Ascending aorta (tissue), 2 donors: ENCODE data around the gene GPD2. TPM values are rescaled to one million over a fixed set of nuclear protein-coding genes. Genes with fewer than 3 reads are reported as not detected.
A peak's percentile ranks its signal among the peaks of the same experiment; 100 is the strongest.

Source experiments
- DNase-seq, 2 donors: peaks; one replicate each; pipeline ENCODE4 v3.0.0-alpha.2; 2019; ENCODE audit warnings: low spot score in 2 of 2
- H3K27ac ChIP-seq, 2 donors: fragments of 200-600 bp; sonication (generic); one replicate each; pipeline ENCODE4 v1.5.1; 2016 to 2017; ENCODE audit warnings: mild to moderate bottlenecking in 1 of 2
- H3K27me3 ChIP-seq: fragments of 200-600 bp; sonication (generic); one replicate; pipeline ENCODE4 v1.5.1; 2017
- H3K36me3 ChIP-seq, 2 donors: fragments of 200-600 bp; sonication (generic); one replicate each; pipeline ENCODE4 v1.5.1; 2016
- H3K4me1 ChIP-seq, 2 donors: fragments of 200-600 bp; sonication (generic); one replicate each; pipeline ENCODE4 v1.5.1; 2016 to 2017; ENCODE audit warnings: mild to moderate bottlenecking in 1 of 2
- H3K4me3 ChIP-seq, 2 donors: fragments of 200-600 bp; sonication (generic); one replicate each; pipeline ENCODE4 v1.5.1; 2016 to 2017; ENCODE audit warnings: mild to moderate bottlenecking in 1 of 2
- H3K9me3 ChIP-seq, 2 donors: fragments of 200-600 bp; sonication (generic); one replicate each; pipeline ENCODE4 v1.5.1; 2016
- CTCF ChIP-seq, 3 experiments: fragments of 200-600 bp in 2 of 3; fragments of 450-650 bp in 1 of 3; sonication (generic) in 2 of 3; IDR thresholded peaks; one replicate each; pipeline ENCODE4 v1.5.1; 2016 to 2019; ENCODE audit warnings: antibody characterized with exemption in 3 of 3, mild to moderate bottlenecking in 1 of 3, moderate library complexity in 1 of 3
- intact Hi-C: fragments of 100-400 bp; cut with DNase I; formaldehyde crosslinking; loops from one replicate; pipeline ENCODE4 v1.15.1; 2023
- total RNA-seq: library from RNA; depleted of rRNA; stranded (reverse); fragments of >200 nt; gene quantifications from one replicate; pipeline ENCODE4 v1.1.0, GENCODE V29; 2016

GPD2 gene
- total RNA-seq, 1 donor from 2014 or later: 20.0 TPM

DNA sequence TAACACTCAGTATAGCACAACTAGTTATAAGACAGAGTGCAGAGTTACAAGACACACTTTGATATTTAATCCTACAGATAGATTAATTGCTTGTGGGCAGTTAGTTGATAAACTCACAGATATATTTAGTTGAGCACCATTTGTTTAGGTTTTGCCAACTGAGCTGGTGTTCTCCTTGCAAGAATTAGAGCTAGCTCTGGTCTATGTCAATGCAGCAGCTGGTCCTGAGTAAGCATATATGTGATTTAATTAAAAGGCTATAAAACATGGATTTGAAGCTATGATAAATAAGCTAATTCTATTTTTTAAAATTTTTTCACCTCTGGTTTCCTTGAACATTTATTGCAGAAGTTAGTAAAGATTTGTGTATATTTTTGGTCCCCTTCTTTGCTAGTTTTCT lies 35.6 kb downstream of the GPD2 start:
- H3K4me1 ChIP-seq: peaks cover 0 to 8% of the 10 kb centered on the region in 2 donors
- H3K36me3 ChIP-seq: no peaks in the 10 kb centered on the region
- no peaks in the 10 kb centered on the region for H3K9me3 ChIP-seq
- DNase-seq: no peak
- intact Hi-C loops: no loop called here
- no peak for TF ChIP-seq CTCF (IDR thresholded peaks at IDR 0.05)
- no peaks in the 10 kb centered on the region for H3K27me3 ChIP-seq
- H3K4me3 ChIP-seq: no peak overlapping the region
- H3K27ac ChIP-seq: no peak overlapping the region

DNA sequence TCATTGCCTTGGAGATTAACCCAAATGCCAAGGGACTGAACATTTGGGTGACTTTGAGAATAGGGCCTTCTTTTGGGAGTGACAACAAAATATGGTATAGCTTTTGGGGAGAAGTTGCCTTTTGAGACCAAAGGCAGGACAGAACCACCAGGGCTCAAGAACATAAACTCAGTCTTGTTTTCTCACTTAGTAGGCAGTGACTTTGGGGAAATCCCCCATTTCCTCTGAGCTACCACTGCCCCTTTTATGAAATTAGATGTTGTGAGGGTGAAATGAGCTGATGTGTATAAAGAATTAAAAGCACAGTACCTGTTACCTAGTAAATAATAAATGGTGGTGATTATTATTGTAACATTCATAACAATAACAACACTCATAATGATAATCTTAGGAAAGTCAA lies 36.5 kb downstream of the GPD2 start:
- H3K4me1 ChIP-seq: peaks cover 0 to 5% of the 10 kb centered on the region in 2 donors
- H3K4me3 ChIP-seq: no peak overlapping the region
- no peaks in the 10 kb centered on the region for H3K9me3 ChIP-seq
- no peaks in the 10 kb centered on the region for H3K27me3 ChIP-seq
- no peak for TF ChIP-seq CTCF (IDR thresholded peaks at IDR 0.05)
- no peaks in the 10 kb centered on the region for H3K36me3 ChIP-seq
- no peak overlapping the region for H3K27ac ChIP-seq
- intact Hi-C loops: no loop called here
- DNase-seq: no peak

DNA sequence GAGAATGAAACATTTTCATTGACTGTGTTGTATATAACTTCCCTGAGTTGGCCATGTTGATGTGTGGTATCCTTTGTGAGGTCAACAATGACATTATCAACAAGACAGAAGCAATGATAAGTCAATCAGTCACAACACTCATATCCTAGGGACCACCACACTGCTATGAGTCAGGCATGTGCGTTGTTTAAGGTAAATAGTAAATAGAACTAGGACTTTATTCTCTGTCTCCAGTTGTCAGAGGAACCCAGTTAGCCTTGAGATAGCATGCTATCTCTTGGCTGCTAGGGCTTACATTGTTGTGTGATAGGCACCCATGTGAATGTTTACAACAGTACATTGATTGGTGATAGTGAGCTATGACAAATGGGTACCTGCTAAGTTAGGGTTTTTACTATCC lies 37.3 kb downstream of the GPD2 start:
- Histone ChIP-seq H3K27ac (no peak overlapping the region), H3K36me3 (no peaks in the 10 kb centered on the region), H3K4me1 (peaks cover 0 to 5% of the 10 kb centered on the region in 2 donors), H3K9me3 (no peaks in the 10 kb centered on the region), H3K27me3 (no peaks in the 10 kb centered on the region), H3K4me3 (no peak overlapping the region)
- DNase-seq: no peak
- intact Hi-C loops: no loop called here
- no peak for TF ChIP-seq CTCF (IDR thresholded peaks at IDR 0.05)

DNA sequence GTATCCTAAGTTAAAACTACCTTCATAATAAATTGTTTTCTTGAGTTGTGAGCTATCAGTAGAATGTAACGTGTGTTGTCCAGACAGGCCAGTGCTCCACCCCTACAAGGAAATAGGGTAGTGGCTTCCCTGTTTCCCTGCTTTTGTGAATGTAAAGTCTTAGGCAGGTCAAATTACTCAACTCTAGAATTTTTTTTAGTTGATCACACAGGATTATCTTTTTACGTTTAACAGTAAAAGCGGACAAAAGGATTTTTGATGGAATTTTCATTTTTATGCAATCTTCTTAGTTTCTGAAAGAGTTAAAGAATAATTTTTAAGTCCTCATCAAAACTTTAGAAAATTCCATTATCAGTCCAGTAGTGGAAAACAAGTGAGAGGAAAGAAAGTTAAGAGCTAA lies 38.2 kb downstream of the GPD2 start:
- DNase-seq: no peak
- H3K27ac ChIP-seq: no peak overlapping the region
- H3K4me1 ChIP-seq: peaks cover 0 to 5% of the 10 kb centered on the region in 2 donors
- no peaks in the 10 kb centered on the region for H3K36me3 ChIP-seq
- no peaks in the 10 kb centered on the region for H3K9me3 ChIP-seq
- TF ChIP-seq CTCF (IDR thresholded peaks at IDR 0.05): no peak
- intact Hi-C loops: no loop called here
- no peak overlapping the region for H3K4me3 ChIP-seq
- H3K27me3 ChIP-seq: no peaks in the 10 kb centered on the region

DNA sequence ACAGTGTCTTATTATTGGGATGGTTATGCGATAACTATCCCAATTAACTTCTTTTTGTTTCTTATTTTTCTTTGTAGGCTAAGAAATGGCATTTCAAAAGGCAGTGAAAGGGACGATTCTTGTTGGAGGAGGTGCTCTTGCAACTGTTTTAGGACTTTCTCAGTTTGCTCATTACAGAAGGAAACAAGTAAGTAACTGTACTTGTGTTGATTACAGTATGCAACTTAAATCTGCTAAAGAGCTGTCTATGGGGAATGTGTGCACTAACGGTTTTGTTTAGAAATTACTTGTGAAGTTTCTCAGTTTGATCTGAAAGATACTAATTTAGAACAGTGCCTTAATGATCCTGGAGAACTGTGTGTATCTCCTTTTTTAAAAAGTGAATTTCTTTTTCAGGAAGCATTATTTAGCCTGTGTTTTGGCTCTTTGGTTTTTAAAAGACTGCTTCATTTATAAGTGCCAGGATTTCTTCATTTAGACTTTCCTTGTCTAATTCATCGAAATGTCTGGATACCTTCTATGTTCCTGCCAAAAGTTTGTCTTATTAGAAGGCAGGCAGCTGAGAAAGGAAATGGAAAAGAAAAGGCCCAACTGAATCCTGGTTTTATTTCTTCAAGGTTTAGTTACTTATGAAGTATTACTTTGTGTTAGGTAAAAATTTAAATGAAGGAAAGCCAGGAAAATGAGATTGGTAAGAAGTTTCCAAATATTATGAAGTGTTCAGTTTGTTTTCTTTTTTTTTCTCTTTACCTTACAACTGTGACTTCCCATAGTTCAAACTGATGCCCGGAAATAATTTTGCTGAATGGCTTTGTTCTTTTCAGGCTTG lies 40.1 kb downstream of the GPD2 start:
- Histone ChIP-seq H3K4me3 (no peak overlapping the region), H3K27me3 (no peaks in the 10 kb centered on the region), H3K36me3 (no peaks in the 10 kb centered on the region), H3K9me3 (no peaks in the 10 kb centered on the region), H3K27ac (peak overlapping the region; percentile 31 to 63), H3K4me1 (peaks cover 0 to 5% of the 10 kb centered on the region in 2 donors)
- DNase-seq: no peak
- intact Hi-C loops: no loop called here
- TF ChIP-seq CTCF (IDR thresholded peaks at IDR 0.05): no peak
